Astrocyte of the cerebellum (primary cell): ENCODE data around the gene WNK2.

Source experiments
- DNase-seq: peaks from one replicate; pipeline ENCODE4 v3.0.0-alpha.2; 2011; ENCODE audit warnings: low read depth
- H3K4me3 ChIP-seq: 2 replicates; pipeline ENCODE4 v1.5.1; 2011; ENCODE audit warnings: mild to moderate bottlenecking, low read depth, low read length, moderate library complexity
- in situ Hi-C: cut with HindIII; loops from 2 replicates; pipeline ENCODE4 v1.10.0; 2017; ENCODE audit warnings: low sequenced_read_pairs
- TF ChIP-seq, protein P1 (sequence below): IDR thresholded peaks from 2 replicates; pipeline ENCODE4 v1.5.1; 2012; ENCODE audit warnings: low read length, low read depth, moderate library complexity, mild to moderate bottlenecking; ENCODE audit errors: missing control alignments

The WNK2 gene

DNA sequence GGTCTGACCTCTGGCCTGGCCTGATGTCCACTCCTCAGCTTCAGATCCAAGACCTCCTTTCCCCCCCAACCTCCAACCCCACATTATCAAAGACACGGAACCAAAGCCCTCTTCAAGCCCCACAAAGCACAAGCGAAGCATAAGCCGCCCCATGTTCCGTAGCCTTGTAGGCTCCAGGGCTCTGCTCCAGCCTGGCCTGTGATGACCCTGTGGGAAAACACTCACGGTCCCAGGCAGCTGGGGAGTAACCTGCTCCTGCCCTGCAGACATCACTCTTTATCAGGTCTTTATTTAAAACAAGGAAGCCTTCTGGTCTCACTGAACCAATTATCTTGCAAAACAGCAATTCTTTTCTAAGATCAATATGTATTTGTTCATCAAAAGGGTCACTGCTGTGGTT lies 15.4 kb upstream of the WNK2 start:
- TF ChIP-seq, protein P1, sequence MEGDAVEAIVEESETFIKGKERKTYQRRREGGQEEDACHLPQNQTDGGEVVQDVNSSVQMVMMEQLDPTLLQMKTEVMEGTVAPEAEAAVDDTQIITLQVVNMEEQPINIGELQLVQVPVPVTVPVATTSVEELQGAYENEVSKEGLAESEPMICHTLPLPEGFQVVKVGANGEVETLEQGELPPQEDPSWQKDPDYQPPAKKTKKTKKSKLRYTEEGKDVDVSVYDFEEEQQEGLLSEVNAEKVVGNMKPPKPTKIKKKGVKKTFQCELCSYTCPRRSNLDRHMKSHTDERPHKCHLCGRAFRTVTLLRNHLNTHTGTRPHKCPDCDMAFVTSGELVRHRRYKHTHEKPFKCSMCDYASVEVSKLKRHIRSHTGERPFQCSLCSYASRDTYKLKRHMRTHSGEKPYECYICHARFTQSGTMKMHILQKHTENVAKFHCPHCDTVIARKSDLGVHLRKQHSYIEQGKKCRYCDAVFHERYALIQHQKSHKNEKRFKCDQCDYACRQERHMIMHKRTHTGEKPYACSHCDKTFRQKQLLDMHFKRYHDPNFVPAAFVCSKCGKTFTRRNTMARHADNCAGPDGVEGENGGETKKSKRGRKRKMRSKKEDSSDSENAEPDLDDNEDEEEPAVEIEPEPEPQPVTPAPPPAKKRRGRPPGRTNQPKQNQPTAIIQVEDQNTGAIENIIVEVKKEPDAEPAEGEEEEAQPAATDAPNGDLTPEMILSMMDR = no peak
- in situ Hi-C loops = no loop called here
- no peak overlapping the region for H3K4me3 ChIP-seq

DNA sequence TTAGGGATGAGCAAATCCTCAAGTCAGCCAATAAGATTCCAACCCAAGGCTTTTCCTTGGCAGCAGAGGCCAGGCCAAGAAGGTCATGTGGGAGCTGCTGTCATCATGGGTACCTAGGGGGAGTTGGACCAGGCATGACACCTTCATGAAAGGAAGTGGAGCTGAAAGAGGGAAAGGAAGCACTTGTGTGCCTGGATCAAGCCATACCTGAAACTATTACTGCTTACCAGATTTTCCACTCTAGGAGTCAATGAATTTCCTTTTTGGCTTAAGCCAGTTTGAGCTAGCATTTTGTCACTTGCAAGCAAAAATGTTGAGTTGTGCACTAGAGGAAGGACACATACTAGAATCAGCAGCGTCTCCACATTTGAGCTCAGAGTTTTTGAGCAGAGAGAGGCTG lies 14.5 kb upstream of the WNK2 start:
- DNase-seq = no peak
- no peak overlapping the region for H3K4me3 ChIP-seq
- in situ Hi-C loops = no loop called here
- TF ChIP-seq, protein P1 = no peak

More for the DNA sequence above, 15.4 kb upstream of the WNK2 start:
- no peak for DNase-seq

DNA sequence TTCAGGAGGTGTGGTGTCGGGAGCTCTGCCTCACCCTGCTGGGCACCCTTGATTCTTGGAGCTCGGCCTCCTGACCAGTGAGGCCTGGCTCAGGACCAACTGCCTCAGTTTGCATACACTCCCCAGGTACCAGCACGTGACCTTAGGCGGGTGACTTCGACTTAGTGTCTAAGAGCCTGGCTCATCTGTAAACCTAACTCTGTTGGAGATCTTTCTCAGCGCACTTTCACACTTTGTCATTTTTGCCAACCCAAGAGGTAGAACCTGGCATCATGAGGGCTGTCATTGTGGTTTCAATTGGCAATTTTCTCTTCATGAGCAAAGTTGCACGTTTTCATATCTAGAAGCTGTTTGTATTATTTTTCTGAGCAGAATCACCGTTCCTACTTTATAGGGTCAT lies 13.4 kb upstream of the WNK2 start:
- in situ Hi-C loops = no loop called here

GRCh38 chr9:93171261-93171990 lies 12.5 kb upstream of the WNK2 start:
- in situ Hi-C loops = no loop called here
- no peak overlapping the region for H3K4me3 ChIP-seq
- no peak for DNase-seq
- TF ChIP-seq, protein P1 = no peak

More for the DNA sequence above, 13.4 kb upstream of the WNK2 start:
- TF ChIP-seq, protein P1 = no peak
- DNase-seq = no peak
- H3K4me3 ChIP-seq = no peak overlapping the region

DNA sequence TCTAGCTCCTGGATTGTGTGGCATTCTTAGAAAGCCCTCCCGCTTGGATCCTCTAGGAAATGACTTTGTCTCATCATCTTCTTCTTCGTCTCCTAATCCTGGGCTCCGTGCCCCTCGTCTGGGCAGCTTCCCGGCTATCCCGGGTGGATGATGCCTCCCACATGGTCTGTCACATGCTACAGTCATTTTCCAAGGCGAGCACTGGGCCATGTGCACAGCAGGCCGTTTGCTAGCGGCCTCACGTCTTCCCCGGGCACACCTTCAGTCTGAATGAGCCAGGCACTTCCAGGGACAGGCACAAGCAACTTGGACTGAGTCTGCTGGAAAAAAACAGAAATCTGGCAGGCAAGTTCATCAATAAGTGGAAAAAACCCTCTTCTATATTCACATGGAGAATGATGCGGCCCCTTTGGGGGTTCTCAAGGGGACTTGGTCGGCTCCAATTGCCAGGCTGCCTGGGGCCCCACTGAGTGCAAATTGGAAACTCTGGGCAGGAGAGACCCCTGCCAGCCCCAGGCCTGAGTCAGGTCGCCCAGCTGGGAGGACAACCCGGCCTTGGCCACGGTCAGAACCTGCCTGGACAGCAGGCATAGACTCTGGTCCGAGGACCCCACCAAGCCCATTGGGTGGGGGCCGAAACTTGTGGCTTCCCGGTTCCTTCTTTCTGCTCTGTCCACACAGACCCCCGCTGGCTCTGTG lies 11.1 kb upstream of the WNK2 start:
- H3K4me3 ChIP-seq = no peak overlapping the region
- no peak for DNase-seq
- TF ChIP-seq, protein P1 = no peak
- in situ Hi-C loops = no loop called here

DNA sequence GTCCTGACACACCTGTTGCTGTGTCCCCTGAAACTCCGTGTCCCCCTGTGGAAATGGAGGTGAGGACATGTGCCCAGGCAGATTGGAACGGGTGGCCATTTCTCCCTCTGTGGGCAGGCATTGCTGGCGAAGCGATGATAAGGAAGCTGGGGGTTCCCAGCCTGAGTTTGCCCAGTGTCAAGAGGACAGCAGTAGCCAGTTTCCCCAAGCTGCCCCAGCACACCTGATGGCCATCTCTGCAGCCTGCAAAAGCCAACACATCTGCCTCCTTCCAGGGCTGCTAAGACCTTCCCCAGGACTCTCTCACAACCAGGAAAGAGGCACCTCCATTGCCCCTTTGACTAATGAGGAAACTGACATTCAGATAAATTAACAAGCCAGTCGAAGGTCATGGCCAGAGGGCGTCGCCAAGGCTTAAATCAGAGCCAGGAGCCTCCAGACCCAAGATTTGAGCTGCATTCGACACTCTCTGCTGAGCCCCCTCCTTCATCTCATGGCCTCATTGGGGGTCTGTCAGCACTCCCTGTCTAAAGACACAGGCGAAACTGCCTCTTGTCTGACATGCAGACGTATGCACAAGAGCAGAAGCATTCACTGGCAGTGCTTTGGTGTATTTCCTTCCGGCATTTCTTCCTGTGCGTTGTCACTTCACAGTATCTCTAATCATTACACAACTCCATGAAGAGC lies 10.4 kb upstream of the WNK2 start:
- TF ChIP-seq, protein P1 = no peak
- no peak overlapping the region for H3K4me3 ChIP-seq
- DNase-seq = no peak
- in situ Hi-C loops = no loop called here
